H1 (cell line): ENCODE data around the gene PYGB. TPM values are rescaled to one million over a fixed set of nuclear protein-coding genes. Genes with fewer than 3 reads are reported as not detected.

Source experiments
- CTCF ChIA-PET: fragments of 300-600 bp; sonication (Branson Sonifier 250); formaldehyde crosslinking; loops from one replicate; lab custom pipeline; 2021; ENCODE audit not compliant: partially characterized antibody; lab: Charles Lee
- POLR2A ChIA-PET: fragments of 300-600 bp; sonication (Branson Sonifier 250); formaldehyde crosslinking; loops from one replicate; lab custom pipeline; 2021; ENCODE audit warnings: inconsistent platforms; ENCODE audit not compliant: partially characterized antibody; lab: Charles Lee
- DNase-seq, 2 experiments: peaks; one replicate each; pipeline versions ENCODE4 v3.0.0 to v3.0.0-alpha.2; 2010 to 2022; ENCODE audit warnings: low spot score in 2 of 2, low read depth in 1 of 2, mixed read lengths in 1 of 2
- FAIRE-seq: peaks from 2 replicates; lab custom pipeline; 2011; peaks lifted over from hg19 to GRCh38; lab: Jason Lieb, UNC
- H2AFZ ChIP-seq: 2 replicates; pipeline ENCODE4 v1.8.1; 2012; ENCODE audit warnings: low read length, inconsistent platforms
- H2AK5ac ChIP-seq: 2 replicates; pipeline ENCODE4 v1.6.1; 2013; ENCODE audit warnings: low read depth, low read length
- H2BK120ac ChIP-seq: replicated peaks from 2 replicates; pipeline ENCODE3; 2013; ENCODE audit warnings: low read depth, low read length, inconsistent platforms
- H2BK12ac ChIP-seq: 2 replicates; pipeline ENCODE4 v1.6.1; 2013; ENCODE audit warnings: low read depth, low read length
- H2BK15ac ChIP-seq: 2 replicates; pipeline ENCODE4 v1.6.1; 2013; ENCODE audit warnings: low read length
- H2BK20ac ChIP-seq: 2 replicates; pipeline ENCODE4 v1.6.1; 2013; ENCODE audit warnings: low read length
- H2BK5ac ChIP-seq: 2 replicates; pipeline ENCODE4 v1.6.1; 2013; ENCODE audit warnings: low read depth, low read length
- H3K14ac ChIP-seq: 2 replicates; pipeline ENCODE4 v1.6.1; 2013; ENCODE audit warnings: inconsistent platforms; ENCODE audit not compliant: insufficient read length
- H3K18ac ChIP-seq: 2 replicates; pipeline ENCODE4 v1.6.1; 2013; ENCODE audit warnings: low read length; ENCODE audit errors: extremely low read depth
- H3K23ac ChIP-seq: 2 replicates; pipeline ENCODE4 v1.6.1; 2013; ENCODE audit warnings: inconsistent platforms; ENCODE audit not compliant: insufficient read length
- H3K23me2 ChIP-seq: 2 replicates; pipeline ENCODE4 v1.6.1; 2013; ENCODE audit warnings: low read depth, low read length
- H3K27ac ChIP-seq: 2 replicates; pipeline ENCODE4 v1.6.1; 2011; ENCODE audit warnings: low read depth, low read length, inconsistent platforms
- H3K27me3 ChIP-seq, 4 experiments: replicated peaks in 1 of 4; 1 replicate in 1 of 4; 2 replicates in 3 of 4; pipeline versions ENCODE4 v1.6.1 to v1.8.1; 2011 to 2013; ENCODE audit warnings: low read length in 3 of 4, mild to moderate bottlenecking in 3 of 4, inconsistent platforms in 2 of 4, mixed read lengths in 2 of 4, moderate library complexity in 1 of 4; ENCODE audit not compliant: control insufficient read depth in 3 of 4, insufficient read depth in 3 of 4; ENCODE audit errors: extremely low read depth in 1 of 4
- H3K36me3 ChIP-seq, 4 experiments: 2 replicates each; pipeline versions ENCODE4 v1.6.1 to v1.8.1; 2011 to 2013; ENCODE audit warnings: mild to moderate bottlenecking in 4 of 4, low read length in 3 of 4, moderate library complexity in 2 of 4, control low read depth in 1 of 4, inconsistent platforms in 1 of 4; ENCODE audit not compliant: insufficient read depth in 4 of 4, control insufficient read depth in 2 of 4
- H3K4ac ChIP-seq: replicated peaks from 2 replicates; pipeline ENCODE3; 2013; ENCODE audit warnings: low read length, low read depth, mixed read lengths, inconsistent platforms; ENCODE audit not compliant: insufficient read length
- H3K4me1 ChIP-seq, 4 experiments: replicated peaks in 1 of 4; 1 replicate in 1 of 4; 2 replicates in 3 of 4; pipeline versions ENCODE4 v1.6.1 to v1.8.1; 2011 to 2013; ENCODE audit warnings: low read length in 3 of 4, inconsistent platforms in 2 of 4, mixed read lengths in 1 of 4; ENCODE audit not compliant: insufficient read depth in 4 of 4, control insufficient read depth in 3 of 4
- H3K4me2 ChIP-seq, 2 experiments: 2 replicates each; pipeline versions ENCODE4 v1.6.1 to v1.8.1; 2011 to 2013; ENCODE audit warnings: low read depth in 2 of 2, low read length in 2 of 2, control low read depth in 1 of 2, inconsistent platforms in 1 of 2, mild to moderate bottlenecking in 1 of 2; ENCODE audit not compliant: insufficient read depth in 1 of 2
- H3K4me3 ChIP-seq, 4 experiments: fragments of 200-600, 300-600 bp in 1 of 4; sonication (generic), shearing (Covaris generic), sonication (Bioruptor Twin) in 1 of 4; 2 replicates each; pipeline versions ENCODE4 v1.5.1 to v1.8.1; 2011 to 2016; ENCODE audit warnings: low read length in 4 of 4, low read depth in 3 of 4, control low read depth in 2 of 4, inconsistent platforms in 2 of 4, mild to moderate bottlenecking in 2 of 4, mixed read lengths in 1 of 4, moderate library complexity in 1 of 4; ENCODE audit not compliant: insufficient read depth in 2 of 4; ENCODE audit errors: extremely low read depth in 1 of 4
- H3K56ac ChIP-seq: replicated peaks from 2 replicates; pipeline ENCODE3; 2013; ENCODE audit warnings: low read depth, mild to moderate bottlenecking, mixed read lengths, low read length, inconsistent platforms; ENCODE audit not compliant: insufficient read length
- H3K79me1 ChIP-seq: 2 replicates; pipeline ENCODE4 v1.6.1; 2013; ENCODE audit warnings: low read depth, low read length, control low read depth
- H3K79me2 ChIP-seq, 2 experiments: 2 replicates each; pipeline versions ENCODE4 v1.6.1 to v1.8.1; 2012 to 2013; ENCODE audit warnings: low read length in 2 of 2, mild to moderate bottlenecking in 2 of 2, inconsistent platforms in 1 of 2; ENCODE audit not compliant: insufficient read depth in 2 of 2, control insufficient read depth in 1 of 2
- H3K9ac ChIP-seq, 4 experiments: replicated peaks in 1 of 4; 1 replicate in 1 of 4; 2 replicates in 3 of 4; pipeline versions ENCODE4 v1.6.1 to v1.8.1; 2011 to 2013; ENCODE audit warnings: low read depth in 3 of 4, low read length in 3 of 4, control low read depth in 2 of 4, mild to moderate bottlenecking in 2 of 4, moderate library complexity in 2 of 4, inconsistent platforms in 1 of 4; ENCODE audit errors: extremely low read depth in 1 of 4
- H3K9me3 ChIP-seq, 2 experiments: 2 replicates each; pipeline versions ENCODE4 v1.6.1 to v1.8.1; 2012 to 2013; ENCODE audit warnings: mild to moderate bottlenecking in 2 of 2, moderate library complexity in 2 of 2, control low read depth in 1 of 2, inconsistent platforms in 1 of 2, low read depth in 1 of 2, low read length in 1 of 2, mixed read lengths in 1 of 2; ENCODE audit not compliant: insufficient read depth in 2 of 2
- H4K20me1 ChIP-seq, 2 experiments: replicated peaks in 1 of 2; 2 replicates each; pipeline versions ENCODE3 to v1.8.1; 2011 to 2013; ENCODE audit warnings: inconsistent platforms in 2 of 2, low read length in 2 of 2, mild to moderate bottlenecking in 1 of 2; ENCODE audit not compliant: insufficient read depth in 2 of 2, control insufficient read depth in 1 of 2
- H4K5ac ChIP-seq: 2 replicates; pipeline ENCODE4 v1.6.1; 2013; ENCODE audit warnings: low read length, low read depth, mixed read lengths, inconsistent platforms; ENCODE audit not compliant: insufficient read length
- H4K8ac ChIP-seq: 2 replicates; pipeline ENCODE4 v1.8.0; 2013; ENCODE audit warnings: mild to moderate bottlenecking, moderate library complexity, low read length, inconsistent platforms; ENCODE audit not compliant: insufficient read depth; ENCODE audit errors: extremely low read depth
- H4K91ac ChIP-seq: replicated peaks from 2 replicates; pipeline ENCODE3; 2013; ENCODE audit warnings: low read length, mixed read lengths, inconsistent platforms; ENCODE audit not compliant: insufficient read length
- BACH1 ChIP-seq: IDR thresholded peaks from 2 replicates; pipeline ENCODE4 v1.6.1; 2012; ENCODE audit warnings: low read length, improper control_type of control experiment
- BCL11A ChIP-seq, 2 experiments: IDR thresholded peaks; one replicate each; pipeline ENCODE4 v1.6.1; 2011; ENCODE audit warnings: low read depth in 2 of 2, low read length in 2 of 2, mild to moderate bottlenecking in 2 of 2
- BRCA1 ChIP-seq: IDR thresholded peaks from 2 replicates; pipeline ENCODE4 v1.6.1; 2012; ENCODE audit warnings: low read depth, low read length, improper control_type of control experiment
- CBX8 ChIP-seq: fragments of 300-800, 300-1000 bp; sonication (generic); IDR thresholded peaks from 2 replicates; pipeline ENCODE4 v1.7.1; 2016; ENCODE audit warnings: low read depth, low read length, borderline replicate concordance
- KDM5A ChIP-seq: fragments of 200-600 bp; IDR thresholded peaks from 2 replicates; pipeline ENCODE4 v1.7.1; 2012; ENCODE audit warnings: mild to moderate bottlenecking, low read length, inconsistent platforms, mixed read lengths
- NANOG ChIP-seq: IDR thresholded peaks from 2 replicates; pipeline ENCODE4 v1.6.1; 2011; ENCODE audit warnings: low read length, low read depth, mild to moderate bottlenecking, inconsistent platforms; ENCODE audit not compliant: insufficient read depth, poor library complexity, severe bottlenecking
- POU5F1 ChIP-seq: IDR thresholded peaks from 2 replicates; pipeline ENCODE4 v1.6.1; 2011; ENCODE audit warnings: low read depth, mild to moderate bottlenecking, low read length, moderate library complexity
- TBP ChIP-seq: IDR thresholded peaks from 2 replicates; pipeline ENCODE4 v1.6.1; 2011; ENCODE audit warnings: low read depth, low read length, improper control_type of control experiment
- TCF12 ChIP-seq: IDR thresholded peaks from 2 replicates; pipeline ENCODE4 v1.6.1; 2011; ENCODE audit warnings: low read depth, mild to moderate bottlenecking, low read length
- WGBS, 2 experiments: shearing (Covaris generic) in 1 of 2; methylation state at CpG; one replicate each; pipeline versions ENCODE4 v1.1.6 to v1.1.7; 2013 to 2015; ENCODE audit warnings: low lambda C conversion rate in 2 of 2, mixed read lengths in 2 of 2, inconsistent platforms in 1 of 2, low coverage in 1 of 2, missing lambda C conversion rate in 1 of 2; ENCODE audit not compliant: insufficient replicate concordance in 2 of 2, insufficient coverage in 1 of 2, insufficient read length in 1 of 2; ENCODE audit errors: extremely low coverage in 1 of 2, missing lambda C conversion rate in 1 of 2; 5-methylcytosine and 5-hydroxymethylcytosine counted together
- polyA plus RNA-seq, 7 experiments: library from polyadenylated mRNA; depleted of rRNA in 3 of 7; stranded (reverse) in 5 of 7; unstranded in 2 of 7; fragments of >200 nt in 5 of 7; fragments of 200-250 nt in 2 of 7; gene quantifications; 1 replicate in 5 of 7; 2 replicates in 1 of 7; 4 replicates in 1 of 7; pipeline versions ENCODE4 v1.2.1 to v1.2.3, GENCODE V29; 2011 to 2013; ENCODE audit warnings: missing spikeins in 2 of 7, mixed read lengths in 2 of 7
- total RNA-seq: library from RNA; stranded (reverse); fragmentation: NEBNext Ultra II Directional; extraction: Animal tissue kit (Norgen Biotek cat#: 25700); gene quantifications from 2 replicates; pipeline ENCODE4 v1.2.1, GENCODE V29; 2021
- TF ChIP-seq, protein P1 (sequence below), 3 experiments: IDR thresholded peaks; 1 replicate in 2 of 3; 2 replicates in 1 of 3; pipeline versions ENCODE4 v1.5.1 to v1.6.1; 2011; ENCODE audit warnings: low read length in 3 of 3, mild to moderate bottlenecking in 3 of 3, inconsistent platforms in 2 of 3, low read depth in 1 of 3, moderate library complexity in 1 of 3; ENCODE audit not compliant: insufficient read depth in 1 of 3; ENCODE audit errors: control extremely low read depth in 1 of 3

PYGB gene
- total and polyA plus RNA-seq, 2 of the 8 experiments (the other 6 are each of a cell fraction or from before 2014, with no cell fraction given) = 26.6 to 56.0 TPM

DNA sequence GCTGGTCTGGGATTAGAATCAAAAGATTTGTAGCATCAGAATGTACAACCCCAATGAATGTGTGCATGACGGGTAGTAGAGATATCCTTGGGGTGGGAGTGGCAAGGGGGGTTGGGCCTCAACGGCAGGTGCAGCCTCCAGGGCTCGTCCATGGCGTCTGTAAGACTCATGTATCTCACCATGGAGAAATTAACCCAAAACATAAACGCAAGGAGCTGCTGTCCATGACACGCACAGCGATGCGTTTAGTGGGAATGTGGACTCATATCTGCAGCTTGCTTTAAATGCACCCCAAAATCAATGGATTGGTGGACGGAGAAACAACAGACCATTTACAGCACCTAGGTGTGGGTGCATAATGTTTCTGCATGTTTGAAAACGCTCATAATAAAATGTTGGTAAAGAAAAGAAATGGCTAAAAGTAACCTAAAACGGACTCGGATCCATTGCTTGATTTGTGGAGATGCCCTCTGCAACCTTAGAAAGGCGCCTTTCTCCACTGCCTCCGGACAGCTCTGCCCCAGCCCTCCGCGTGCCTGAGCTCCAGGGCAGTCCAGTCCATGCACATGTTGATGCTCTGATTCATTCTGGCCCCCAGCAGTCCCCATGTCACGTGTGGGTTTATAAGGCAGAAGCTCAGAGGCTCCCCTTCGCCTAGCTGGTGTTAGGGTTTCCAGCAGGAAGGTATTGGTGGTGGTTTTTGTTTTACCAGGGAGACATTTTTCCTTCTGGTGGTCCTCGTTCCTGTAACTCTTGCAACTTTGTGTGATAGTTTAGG lies 24.5 kb downstream of the PYGB start:
- Histone ChIP-seq H3K27ac (no peak overlapping the region), H3K9ac (no peak overlapping the region), H2AFZ (no peak overlapping the region), H4K20me1 (peaks cover 3 to 4% of the 10 kb centered on the region in 2 experiments), H3K23ac (no peak overlapping the region), H3K14ac (no peak overlapping the region), H3K4me1 (no peaks in the 10 kb centered on the region; a peak in 2 of 7 replicates), H3K4ac (no peak overlapping the region), H2AK5ac (no peak overlapping the region), H2BK120ac (no peak overlapping the region), H3K36me3 (peaks cover 7 to 27% (median 15%) of the 10 kb centered on the region in 4 experiments; a peak in 7 of 8 replicates), H3K4me2 (no peak overlapping the region), H3K79me2 (no peaks in the 10 kb centered on the region), H3K27me3 (no peaks in the 10 kb centered on the region), H3K9me3 (no peaks in the 10 kb centered on the region), H3K56ac (no peak overlapping the region), H2BK20ac (no peak overlapping the region), H3K18ac (no peak overlapping the region), H2BK15ac (no peak overlapping the region), H2BK12ac (no peak overlapping the region), H4K91ac (no peak overlapping the region), H3K4me3 (no peak overlapping the region), H3K23me2 (no peaks in the 10 kb centered on the region), H4K5ac (no peak overlapping the region), H4K8ac (no peak overlapping the region), H3K79me1 (peaks cover 2% of the 10 kb centered on the region), H2BK5ac (no peak overlapping the region)
- DNase-seq (peak in 1 of 2 experiments; percentile 32), FAIRE-seq (no peak)
- WGBS, 2 experiments = 84% methylated on average over 19 of the region's 19 CpGs; no CpG with 5 or more reads in 1 of the 2 experiments
- ChIA-PET CTCF (interaction anchor here (0.9 to 2.1 kb wide), 5 partner anchors 8 to 278 kb away, joined by 3 to 6 read pairs (median 4); no protein-coding TSS in a partner anchor), POLR2A (interaction anchor here (0.7 to 1.3 kb wide), 2 partner anchors 16 to 24 kb away, joined by 3 read pairs; partner anchors contain the start of gene PYGB)
- no peak for TF ChIP-seq POU5F1
- no peak for TF ChIP-seq TCF12
- no peak for TF ChIP-seq KDM5A
- TF ChIP-seq CBX8 = no peak
- TF ChIP-seq BACH1 = no peak
- TF ChIP-seq BRCA1 = no peak
- TF ChIP-seq TBP = no peak
- no peak for TF ChIP-seq BCL11A (IDR thresholded peaks at IDR 0.05; ENCODE audit: low read depth in 2 of 2, low read length in 2 of 2)
- TF ChIP-seq, protein P1, sequence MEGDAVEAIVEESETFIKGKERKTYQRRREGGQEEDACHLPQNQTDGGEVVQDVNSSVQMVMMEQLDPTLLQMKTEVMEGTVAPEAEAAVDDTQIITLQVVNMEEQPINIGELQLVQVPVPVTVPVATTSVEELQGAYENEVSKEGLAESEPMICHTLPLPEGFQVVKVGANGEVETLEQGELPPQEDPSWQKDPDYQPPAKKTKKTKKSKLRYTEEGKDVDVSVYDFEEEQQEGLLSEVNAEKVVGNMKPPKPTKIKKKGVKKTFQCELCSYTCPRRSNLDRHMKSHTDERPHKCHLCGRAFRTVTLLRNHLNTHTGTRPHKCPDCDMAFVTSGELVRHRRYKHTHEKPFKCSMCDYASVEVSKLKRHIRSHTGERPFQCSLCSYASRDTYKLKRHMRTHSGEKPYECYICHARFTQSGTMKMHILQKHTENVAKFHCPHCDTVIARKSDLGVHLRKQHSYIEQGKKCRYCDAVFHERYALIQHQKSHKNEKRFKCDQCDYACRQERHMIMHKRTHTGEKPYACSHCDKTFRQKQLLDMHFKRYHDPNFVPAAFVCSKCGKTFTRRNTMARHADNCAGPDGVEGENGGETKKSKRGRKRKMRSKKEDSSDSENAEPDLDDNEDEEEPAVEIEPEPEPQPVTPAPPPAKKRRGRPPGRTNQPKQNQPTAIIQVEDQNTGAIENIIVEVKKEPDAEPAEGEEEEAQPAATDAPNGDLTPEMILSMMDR (IDR thresholded peaks at IDR 0.05; ENCODE audit: control extremely low read depth in 1 of 3, insufficient read depth in 1 of 3, low read depth in 1 of 3, low read length in 3 of 3) = no peak
- TF ChIP-seq NANOG = no peak
